GM19467 (cell line): ENCODE data around the gene PIMREG.
A peak's percentile ranks its signal among the peaks of the same experiment; 100 is the strongest.

Experiments
- ATAC-seq: cut with Tn5 transposase; IDR thresholded peaks from one replicate; pipeline ENCODE4 v1.9.1; 2021; ENCODE audit warnings: mild to moderate bottlenecking, moderate library complexity; ENCODE audit not compliant: unreplicated experiment

PIMREG gene, protein sequence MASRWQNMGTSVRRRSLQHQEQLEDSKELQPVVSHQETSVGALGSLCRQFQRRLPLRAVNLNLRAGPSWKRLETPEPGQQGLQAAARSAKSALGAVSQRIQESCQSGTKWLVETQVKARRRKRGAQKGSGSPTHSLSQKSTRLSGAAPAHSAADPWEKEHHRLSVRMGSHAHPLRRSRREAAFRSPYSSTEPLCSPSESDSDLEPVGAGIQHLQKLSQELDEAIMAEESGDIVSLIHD

DNA sequence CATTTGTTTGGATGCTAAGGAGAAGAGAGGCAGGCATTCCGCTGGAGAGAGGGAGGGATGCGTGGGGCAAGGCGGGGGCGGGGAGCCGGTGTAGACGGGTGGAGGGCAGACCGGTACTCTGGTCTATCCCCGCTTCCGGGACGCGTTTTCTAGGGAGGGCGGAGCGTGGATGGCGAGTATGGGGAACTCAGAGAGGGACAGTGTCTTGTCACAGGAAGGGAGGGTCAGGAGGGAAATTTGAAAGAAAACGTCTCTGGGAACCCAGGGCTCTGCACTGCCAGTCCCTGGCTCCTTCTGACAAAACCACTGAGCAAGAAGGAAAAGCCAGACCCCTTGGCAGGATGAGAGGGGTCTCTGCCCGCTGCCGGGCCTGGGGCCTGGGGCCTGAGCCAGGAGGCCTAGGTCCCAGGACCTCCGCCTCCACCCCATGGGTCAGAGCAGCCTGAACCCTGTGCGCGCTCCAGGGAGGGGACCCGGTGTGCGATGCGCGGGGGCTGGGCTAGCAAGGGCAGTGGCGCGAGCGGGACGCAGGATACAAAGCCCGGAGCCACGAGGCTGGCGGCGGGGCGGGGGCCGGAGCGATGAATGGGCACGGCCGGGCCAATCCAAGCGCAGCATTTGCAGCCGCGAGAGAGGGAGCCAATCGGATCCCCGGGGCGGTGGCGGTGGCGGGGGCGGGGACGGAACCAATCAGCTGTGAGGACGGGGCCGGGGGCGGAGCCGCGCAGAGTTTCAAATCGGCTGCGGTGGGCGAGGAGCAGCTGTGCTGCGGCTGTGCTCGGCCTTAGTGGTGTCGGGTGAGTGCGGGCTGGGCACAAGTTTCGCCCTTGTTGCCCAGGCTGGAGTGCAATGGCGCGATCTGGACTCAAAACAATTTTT is at the start of gene PIMREG:
Gene PIMREG, plus strand, starts transcription at position 764 of the 879 bp plus-strand sequence. CDS start 656 bp downstream, outside the sequence.
- peak; percentile 84 for ATAC-seq

DNA sequence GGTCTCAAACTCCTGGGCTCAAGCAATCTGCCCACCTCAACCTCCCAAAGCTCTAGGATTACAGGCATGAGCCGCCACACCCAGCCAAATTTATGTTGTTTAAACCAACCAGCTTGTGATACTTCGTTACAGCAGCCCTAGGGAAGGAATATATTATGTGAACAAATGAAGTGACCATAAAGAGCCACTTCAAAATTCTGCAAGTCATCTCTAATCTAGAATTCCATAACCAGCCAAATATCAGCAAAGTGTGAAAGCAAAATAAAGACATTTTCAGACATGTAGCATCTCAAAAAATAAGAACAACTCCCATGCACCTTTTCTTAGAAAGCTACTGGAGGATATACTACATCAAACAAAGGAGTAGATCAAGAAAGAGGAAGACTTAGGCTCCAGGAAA is 45.3 kb upstream of the PIMREG start:
- no peak for ATAC-seq

DNA sequence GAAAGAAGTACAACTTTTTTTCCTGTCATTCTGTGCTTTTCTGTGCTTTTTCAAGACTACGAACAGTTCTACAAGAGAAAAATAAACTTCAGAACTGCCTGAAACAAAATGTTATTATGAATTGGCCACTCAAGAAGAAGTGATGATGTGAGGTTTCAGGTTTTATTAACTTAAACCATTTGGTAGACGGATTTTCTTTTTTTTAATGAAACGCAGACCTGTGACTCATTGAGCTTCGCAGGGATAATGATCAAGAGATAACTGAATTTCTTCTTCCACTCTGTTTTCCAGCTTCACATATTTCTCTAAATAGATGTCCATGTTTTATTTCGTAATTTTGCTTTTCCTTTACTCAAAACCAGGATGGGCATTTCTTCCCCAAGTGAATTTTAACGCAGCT is 42.0 kb upstream of the PIMREG start:
- ATAC-seq, result no peak

DNA sequence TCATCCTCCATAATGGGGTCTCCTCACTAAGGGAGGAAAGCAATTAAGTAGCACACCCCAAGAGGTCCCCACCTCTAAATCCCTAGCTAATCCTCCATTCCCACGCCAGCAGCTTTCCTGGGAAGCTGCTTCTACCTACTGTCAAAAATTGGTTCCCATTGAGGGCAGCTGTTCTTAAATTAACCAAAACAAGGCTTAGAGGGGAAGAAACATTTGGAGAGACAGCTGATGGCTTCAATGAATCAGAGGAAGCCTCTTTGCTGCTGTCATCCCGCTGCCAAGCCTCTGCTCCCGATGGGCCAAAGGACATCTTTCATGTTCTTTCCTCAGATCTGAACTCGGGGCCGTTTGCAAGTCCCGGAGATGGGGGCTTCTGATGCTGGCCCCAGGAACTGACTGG is 36.0 kb upstream of the PIMREG start:
- ATAC-seq, result no peak

DNA sequence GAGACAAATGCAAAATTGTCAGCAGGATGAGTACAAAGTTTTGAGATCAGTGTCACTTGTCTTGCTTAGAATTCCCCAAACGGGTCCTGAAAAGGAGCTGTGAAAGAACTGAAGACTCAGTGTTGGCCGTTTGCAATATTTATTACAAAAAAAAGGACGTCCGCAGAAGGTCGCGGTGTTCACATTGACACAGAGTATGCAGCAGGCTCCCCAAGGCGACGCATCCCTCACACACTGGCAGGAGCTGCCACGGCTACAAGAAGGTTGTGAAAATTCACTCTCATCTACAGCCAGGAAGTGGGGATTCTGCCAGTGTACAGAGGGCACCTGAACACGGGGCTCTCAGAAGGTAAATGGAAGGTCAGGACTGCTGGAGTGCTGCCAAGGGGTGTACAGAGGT is 35.5 kb upstream of the PIMREG start:
- ATAC-seq, result no peak

DNA sequence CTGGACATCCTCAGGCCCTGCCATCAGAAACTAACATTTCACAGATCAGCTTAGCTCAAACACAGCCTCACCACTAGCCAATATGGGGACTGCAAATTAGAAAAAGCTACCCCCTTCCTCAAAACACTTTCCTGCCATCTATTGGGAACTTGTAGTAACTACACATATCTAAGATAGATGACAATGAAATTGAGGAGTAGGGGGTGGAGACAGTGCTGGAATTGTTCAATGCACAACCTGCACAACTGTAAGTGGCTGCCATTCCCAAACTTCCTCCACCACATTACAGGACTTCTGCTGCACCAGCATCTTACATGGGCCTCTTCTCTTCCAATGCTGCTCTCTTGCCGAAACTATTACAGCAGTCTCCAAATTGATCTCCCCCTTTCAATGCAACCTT is 31.2 kb upstream of the PIMREG start:
- no peak for ATAC-seq

DNA sequence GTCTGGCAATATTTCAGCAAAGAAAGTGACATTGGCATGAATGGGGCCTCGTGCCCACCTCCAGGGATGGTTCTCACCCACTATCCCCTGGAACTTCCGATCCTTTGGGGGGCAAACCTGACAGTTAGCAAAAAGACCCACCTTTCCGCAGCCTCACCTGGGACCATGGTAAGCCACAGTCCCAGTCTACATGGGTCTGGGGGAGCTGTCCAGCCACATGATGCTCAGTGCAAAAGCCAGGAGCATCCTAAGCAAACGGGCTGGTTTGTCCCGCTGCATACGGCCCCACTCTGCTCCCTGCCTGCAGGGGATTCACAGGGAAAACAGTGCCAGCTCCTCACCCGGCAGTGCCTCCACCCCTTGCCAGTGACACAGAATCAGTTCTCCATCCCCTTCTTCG is 28.6 kb upstream of the PIMREG start:
- ATAC-seq, result no peak

DNA sequence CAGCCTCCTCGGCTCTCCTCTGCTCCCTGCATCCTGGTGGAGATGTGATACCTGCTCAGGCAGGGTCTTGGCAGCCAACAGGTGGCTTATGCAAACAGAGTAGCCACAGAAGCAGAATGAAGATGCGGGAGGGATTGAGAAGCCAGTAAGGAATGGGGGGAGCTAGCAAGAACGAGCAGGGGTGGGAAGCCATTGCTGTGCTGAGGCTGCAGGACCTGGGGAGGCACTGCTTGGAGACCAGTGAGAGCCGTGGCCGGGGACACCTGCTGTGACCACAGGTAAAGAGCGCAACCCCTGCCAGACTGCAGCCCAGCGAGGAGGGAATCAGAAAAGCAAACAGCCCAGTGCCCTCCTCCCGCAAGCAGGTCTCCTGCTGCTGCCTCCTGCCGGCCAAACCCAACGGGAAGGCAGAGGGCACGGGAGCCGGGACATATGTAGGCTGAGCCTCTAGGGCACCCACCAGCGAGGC is 24.0 kb upstream of the PIMREG start:
- no peak for ATAC-seq

DNA sequence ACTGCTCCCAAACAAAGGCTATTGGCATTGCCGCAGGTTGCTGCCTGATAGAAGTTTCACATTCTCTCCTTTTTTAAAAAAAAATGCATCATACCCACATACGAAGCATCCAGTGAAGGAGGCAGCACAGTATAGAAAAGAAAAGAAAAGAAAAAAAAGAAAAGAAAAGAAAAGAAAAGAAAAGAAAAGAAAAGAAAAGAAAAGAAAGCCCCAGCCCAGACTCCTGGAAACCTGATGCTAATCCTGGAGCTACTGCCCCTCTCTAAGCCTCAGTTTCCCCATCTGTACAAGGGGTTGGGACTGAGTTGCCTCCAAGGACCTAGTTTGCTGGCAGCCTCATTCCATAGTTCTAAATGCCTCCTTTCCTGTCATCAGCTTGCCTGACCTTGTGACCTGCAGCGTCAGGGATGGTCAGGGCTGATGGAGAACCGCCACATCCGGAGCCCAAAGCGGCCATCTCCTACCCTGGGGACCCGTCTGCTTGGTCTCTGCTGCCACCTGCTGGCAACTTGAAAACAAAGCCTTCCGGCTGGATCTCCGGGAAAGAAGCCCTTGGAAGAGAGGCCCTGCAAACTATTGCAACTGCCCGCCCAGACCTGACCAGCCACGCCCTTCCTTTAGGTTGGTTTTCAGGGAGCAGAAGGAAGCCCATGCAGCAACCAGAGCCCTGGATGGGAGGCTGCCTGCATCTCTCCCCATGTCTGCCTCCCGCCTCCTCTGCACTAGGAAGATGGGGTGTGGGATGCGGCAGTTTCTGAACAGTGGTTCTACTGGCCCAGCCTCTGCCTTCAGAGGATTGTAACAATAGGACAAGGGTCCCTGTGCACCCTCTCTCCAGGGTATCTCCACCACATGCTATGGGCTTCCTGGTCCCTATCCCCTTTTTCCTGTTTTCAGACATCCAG is 22.3 kb upstream of the PIMREG start:
- no peak for ATAC-seq

DNA sequence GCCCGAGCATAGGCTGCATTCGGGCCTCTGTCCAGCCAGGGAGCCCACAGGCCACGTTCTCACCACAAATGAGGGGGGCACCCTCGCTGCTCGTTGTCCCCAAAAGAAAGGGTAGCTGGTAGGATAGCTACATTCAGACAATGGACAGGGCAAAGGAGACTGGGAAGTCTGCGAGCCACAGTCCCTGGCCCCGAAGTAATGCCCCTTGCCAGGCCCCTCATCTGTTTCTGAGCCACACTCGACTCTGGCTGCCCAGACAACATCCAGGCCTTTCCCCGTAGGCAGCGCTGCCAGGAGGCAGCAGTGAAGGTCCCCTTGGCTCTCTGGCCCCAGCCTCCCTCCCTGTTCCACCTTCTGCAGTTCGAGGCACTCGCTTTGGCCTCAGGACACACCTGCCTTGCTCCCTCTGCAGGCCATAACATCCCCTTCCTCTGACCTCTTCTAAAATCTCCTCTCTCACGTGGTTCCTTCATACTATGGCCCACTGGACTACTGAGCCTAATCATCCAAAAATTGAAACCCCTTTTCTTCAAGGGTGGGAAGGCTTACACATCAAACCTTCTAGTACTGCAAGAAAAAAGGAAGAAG is 21.5 kb upstream of the PIMREG start:
- ATAC-seq, result no peak

DNA sequence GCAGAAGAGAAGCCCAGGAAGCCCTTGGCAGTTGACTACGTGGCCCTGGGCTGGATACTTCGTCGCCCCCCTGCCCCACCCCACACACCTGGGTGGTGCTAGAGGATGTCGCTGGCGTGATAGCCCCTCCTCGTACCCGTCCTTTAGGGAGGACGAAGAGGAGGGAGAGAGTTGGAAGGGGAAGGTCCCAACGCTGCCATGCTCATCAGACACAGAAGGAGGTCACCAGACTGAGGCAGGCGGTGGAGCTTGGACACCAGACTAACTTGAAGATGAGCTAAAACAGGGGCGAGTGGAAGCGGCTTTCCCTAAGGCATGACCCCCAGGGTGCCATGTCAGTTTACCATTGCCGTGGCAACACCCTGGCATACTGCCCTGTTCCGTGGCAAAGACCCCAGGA is 20.3 kb upstream of the PIMREG start:
- no peak for ATAC-seq

DNA sequence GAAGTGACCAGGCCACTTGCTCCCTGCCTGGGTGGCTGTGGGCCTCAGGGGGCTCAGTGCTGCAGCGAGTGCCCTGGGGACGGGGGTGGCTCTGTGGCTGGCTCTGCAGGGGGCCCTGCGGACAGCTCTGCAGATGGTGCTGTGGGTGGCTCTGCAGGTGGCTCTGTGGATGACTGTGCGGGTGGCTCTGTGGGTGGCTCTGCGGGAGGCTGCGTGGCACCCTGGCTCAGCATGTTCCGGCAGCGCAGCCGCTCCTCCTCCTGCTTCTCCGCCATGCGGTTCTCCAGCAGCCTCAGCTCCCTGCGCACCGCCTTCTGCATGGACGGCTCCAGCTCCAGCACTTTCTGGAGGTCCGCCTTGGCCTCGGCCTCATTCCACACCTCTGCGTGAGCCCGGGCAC is 18.8 kb upstream of the PIMREG start:
- ATAC-seq, result no peak

DNA sequence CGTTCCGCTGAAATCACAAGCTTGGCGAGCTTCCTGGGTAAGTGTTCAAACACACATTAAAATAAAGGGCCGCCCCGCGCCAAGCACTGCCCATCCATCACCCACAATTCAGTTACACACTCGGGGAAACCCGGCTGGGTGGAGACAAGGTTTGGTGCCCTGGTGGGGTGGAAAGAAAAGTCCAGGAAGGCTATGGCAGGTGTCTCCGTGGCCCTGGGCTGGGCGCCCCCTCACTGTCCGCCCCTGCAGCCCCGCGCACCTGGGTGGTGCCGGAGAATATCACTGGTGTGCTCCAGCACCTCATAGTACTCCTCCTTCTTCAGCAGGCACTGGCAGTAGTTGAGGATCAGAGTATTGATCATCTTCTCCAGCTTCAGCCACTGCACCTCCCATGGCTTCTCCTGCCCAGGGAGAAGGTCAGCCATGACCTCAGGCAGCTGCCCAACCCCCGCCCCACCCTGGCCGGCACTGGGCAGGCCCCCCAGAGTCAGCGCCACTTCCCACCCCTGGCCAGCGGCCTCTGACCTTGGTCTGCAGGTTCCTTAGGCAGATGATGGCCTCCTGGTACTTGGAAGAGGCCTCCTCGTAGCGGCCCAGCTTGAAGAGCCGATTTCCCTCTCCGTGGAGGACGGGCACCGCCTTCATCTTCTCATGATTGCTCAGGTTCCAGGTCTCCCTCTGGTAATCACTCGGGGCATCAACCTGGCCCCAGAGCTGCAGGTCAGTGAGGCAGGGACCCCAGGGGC is 17.7 kb upstream of the PIMREG start:
- ATAC-seq, result no peak

DNA sequence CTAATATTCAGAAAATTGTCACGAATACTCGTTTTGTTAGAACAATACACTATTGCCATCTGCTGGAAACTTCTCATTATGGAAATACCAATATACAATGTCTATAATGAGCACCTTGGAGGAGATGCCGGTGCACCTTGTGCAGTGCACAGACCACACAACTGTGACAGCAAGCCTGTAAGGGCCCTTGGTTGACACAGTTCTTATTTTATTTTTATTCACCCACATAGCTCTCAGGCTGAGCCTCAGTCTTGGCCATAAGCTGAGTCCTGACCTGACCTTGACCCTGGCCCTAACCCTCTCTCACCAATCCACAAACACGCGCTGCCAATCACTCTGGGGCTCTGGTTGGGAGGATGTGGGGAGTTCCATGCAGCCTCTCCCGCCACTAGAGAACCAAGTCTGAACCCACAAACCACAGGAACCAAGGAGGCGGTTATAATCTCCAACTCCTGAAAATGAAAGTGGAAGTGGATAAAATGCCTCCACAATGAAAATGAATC is 16.9 kb upstream of the PIMREG start:
- no peak for ATAC-seq

DNA sequence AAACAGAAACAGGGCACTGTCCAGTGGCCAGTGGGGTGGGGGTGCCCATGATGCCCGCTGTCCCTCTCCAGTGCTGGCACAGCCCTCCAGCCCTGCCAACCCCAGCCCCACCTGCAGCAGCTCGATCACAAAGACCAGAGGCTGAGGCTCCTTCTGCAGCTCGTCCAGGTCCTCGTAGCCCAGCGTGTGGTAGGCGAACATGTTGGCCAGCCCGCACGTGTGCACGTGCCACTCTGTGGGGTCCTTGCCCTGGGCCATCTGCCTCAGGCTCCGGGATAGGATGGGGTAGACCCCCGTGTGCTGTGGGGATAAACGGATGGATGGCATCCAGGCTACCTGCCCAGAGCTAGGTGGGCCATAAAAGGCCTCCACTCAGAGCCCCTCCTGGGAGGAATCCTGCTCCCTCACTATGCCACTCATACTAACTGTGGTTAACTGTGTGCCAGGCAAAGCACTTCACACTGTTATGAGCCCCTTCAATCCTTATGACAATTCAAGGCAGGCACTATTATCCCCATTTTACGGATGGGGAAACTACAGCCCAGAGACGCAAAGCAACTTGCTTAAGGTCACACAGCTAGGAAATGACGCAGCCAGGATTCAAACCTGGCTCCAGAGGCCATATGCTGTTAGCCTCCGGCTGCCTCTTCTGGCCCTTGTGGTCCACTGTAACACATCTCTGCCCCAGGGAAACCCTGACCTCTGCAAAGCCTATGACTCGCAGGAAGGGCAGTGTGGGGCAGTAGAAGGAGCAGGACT is 15.9 kb upstream of the PIMREG start:
- ATAC-seq, result no peak

DNA sequence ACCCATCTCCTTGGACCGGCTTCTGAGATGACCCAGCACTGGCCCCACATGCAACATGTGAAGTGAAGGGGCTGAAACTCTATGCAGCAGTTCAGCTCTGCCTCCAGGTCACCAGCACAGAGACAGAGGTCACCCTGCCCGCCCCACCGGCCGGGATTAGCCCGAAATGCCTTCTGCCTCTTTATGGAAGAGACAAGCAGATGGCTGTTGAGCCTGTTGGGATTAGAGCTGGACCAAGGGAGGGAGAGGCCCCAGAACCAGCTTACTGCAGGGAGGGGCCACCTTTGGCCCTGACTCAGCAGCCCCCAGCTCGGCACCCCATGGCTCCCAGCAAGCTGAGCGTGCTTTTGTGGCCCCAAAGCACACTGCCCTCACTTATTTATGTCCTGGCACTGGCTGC is 15.0 kb upstream of the PIMREG start:
- ATAC-seq, result no peak

DNA sequence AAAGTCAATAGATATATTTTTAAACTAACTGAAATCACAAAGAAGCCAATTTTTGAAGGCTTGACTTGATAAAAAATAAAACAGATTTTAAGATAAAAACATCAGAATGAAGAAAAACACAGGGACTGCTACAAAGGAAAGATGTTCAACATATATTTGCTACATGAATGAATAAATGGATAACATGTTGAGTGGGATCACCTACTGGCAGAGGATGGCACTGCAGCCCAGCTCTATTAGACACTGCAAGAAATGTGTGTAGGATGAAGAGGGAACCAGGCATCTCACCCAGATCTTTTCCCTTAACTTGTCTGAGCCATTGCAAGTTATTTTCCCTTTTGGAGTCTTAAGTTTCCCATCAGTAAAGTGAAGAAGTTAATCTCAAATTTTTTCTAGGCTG is 13.5 kb upstream of the PIMREG start:
- ATAC-seq, result no peak

DNA sequence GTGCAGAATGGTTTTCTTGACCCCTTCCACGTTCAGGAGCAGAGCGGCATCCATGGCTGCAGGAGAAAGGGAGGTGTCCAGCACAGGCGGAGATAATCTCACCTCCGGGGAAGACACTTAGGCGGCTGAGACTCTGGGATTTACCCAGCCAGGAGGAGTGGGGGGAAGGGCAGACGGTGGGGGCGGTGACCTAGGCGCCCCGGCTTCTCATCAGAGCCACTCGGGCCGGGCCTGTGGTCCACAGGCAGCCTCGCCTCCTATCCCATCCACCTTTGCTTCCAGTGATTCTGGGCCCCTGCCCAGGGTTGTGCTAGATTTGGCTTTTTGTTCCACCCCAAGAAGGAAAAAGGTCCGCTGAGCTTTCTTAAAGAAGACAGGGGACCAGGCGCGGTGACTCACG is 9.2 kb upstream of the PIMREG start, which contains the start of gene AIPL1:
Gene AIPL1, minus strand, starts transcription at position 71 of the 400 bp plus-strand sequence. Its CDS starts 17 bp downstream, at position 54.
- ATAC-seq, result no peak

DNA sequence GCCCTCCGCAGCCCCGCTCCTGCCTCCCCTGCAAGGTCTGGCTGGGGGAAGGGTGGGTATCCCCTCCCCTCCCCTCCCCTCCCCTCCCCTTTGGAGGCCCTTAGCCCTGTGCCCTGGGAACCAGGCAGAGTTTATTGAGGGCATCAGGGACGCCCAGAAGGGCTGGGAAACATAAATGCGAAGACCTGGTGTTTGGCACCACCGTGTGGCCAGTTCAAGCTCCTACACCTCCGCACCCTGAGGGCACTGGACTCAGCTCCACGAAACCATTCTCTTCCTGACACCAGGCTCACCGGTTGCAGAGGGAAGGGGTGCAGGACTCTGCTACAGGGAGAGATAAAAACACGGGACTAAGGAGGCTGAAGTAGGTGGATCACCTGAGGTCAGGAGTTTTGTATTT is 8.3 kb upstream of the PIMREG start:
- peak; percentile 67 for ATAC-seq
